ENCODE measurements around the gene IGFL1.

GRCh38 chr19:46239193-46240024, 9.9 kb downstream of the IGFL1 start:
- TF ChIP-seq, protein P1, sequence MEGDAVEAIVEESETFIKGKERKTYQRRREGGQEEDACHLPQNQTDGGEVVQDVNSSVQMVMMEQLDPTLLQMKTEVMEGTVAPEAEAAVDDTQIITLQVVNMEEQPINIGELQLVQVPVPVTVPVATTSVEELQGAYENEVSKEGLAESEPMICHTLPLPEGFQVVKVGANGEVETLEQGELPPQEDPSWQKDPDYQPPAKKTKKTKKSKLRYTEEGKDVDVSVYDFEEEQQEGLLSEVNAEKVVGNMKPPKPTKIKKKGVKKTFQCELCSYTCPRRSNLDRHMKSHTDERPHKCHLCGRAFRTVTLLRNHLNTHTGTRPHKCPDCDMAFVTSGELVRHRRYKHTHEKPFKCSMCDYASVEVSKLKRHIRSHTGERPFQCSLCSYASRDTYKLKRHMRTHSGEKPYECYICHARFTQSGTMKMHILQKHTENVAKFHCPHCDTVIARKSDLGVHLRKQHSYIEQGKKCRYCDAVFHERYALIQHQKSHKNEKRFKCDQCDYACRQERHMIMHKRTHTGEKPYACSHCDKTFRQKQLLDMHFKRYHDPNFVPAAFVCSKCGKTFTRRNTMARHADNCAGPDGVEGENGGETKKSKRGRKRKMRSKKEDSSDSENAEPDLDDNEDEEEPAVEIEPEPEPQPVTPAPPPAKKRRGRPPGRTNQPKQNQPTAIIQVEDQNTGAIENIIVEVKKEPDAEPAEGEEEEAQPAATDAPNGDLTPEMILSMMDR (conservative IDR thresholded peaks at IDR 0.05; ENCODE audit: low read depth, low read length): no peak
- no peak for TF ChIP-seq EZH2 (IDR thresholded peaks at IDR 0.05; ENCODE audit: borderline replicate concordance, low read depth, low read length, poor library complexity, severe bottlenecking)
